ENCODE results near the gene CDH13. TPM values are rescaled to one million over a fixed set of nuclear protein-coding genes. Genes with fewer than 3 reads are reported as not detected.

CDH13 gene
- total RNA-seq, 4 donors from 2014 or later, result 12.5 to 35.9 (median 22.1) TPM

- ATAC-seq (ENCODE audit: low FRiP score), result no peak
- DNase-seq (ENCODE audit: low spot score), result no peak
- no peak for TF ChIP-seq CTCF (IDR thresholded peaks at IDR 0.05)
Measured at GRCh38 chr16:82880346-82880745, 253.6 kb downstream of the CDH13 start.

- DNase-seq (ENCODE audit: low spot score), result no peak
Measured at GRCh38 chr16:82881516-82881915, 254.7 kb downstream of the CDH13 start.

GRCh38 chr16:82882226-82882625, 255.5 kb downstream of the CDH13 start:
- no peak for ATAC-seq (ENCODE audit: low FRiP score)
- no peak for DNase-seq (ENCODE audit: low spot score)
- TF ChIP-seq CTCF (IDR thresholded peaks at IDR 0.05), result no peak

More at GRCh38 chr16:82881516-82881915, 254.7 kb downstream of the CDH13 start:
- TF ChIP-seq CTCF (IDR thresholded peaks at IDR 0.05), result no peak
- ATAC-seq (ENCODE audit: low FRiP score), result no peak

GRCh38 chr16:82882982-82883835, 256.4 kb downstream of the CDH13 start:
- no peak for DNase-seq (ENCODE audit: low spot score)
- no peak for TF ChIP-seq CTCF (IDR thresholded peaks at IDR 0.05)
- no peak for ATAC-seq (ENCODE audit: low FRiP score)

- DNase-seq (ENCODE audit: low spot score) (no peak), ATAC-seq (ENCODE audit: low FRiP score) (no peak)
- no peak for TF ChIP-seq CTCF (IDR thresholded peaks at IDR 0.05)
Measured at GRCh38 chr16:82884320-82884898, 257.6 kb downstream of the CDH13 start.

GRCh38 chr16:82886146-82886545, 259.4 kb downstream of the CDH13 start:
- ATAC-seq (ENCODE audit: low FRiP score) (no peak), DNase-seq (ENCODE audit: low spot score) (no peak)
- TF ChIP-seq CTCF (IDR thresholded peaks at IDR 0.05), result no peak

- DNase-seq (ENCODE audit: low spot score) (no peak), ATAC-seq (ENCODE audit: low FRiP score) (no peak)
- no peak for TF ChIP-seq CTCF (IDR thresholded peaks at IDR 0.05)
Measured at GRCh38 chr16:82888591-82889001, 261.8 kb downstream of the CDH13 start.
